Measurements from ENCODE around the gene NPPA. TPM values are rescaled to one million over a fixed set of nuclear protein-coding genes. Genes with fewer than 3 reads are reported as not detected.

NPPA gene
- total RNA-seq, 1 experiment from 2014 or later: not detected

GRCh38 chr1:11875094-11875493, 27.5 kb upstream of the NPPA start:
- no peak overlapping the region for H2AK5ac ChIP-seq (ENCODE audit: insufficient read length, low read length)
- H2BK5ac ChIP-seq (ENCODE audit: insufficient read length, low read length): no peak overlapping the region
- Mint-ChIP-seq H3K27ac (no peak overlapping the region), H3K36me3 (ENCODE audit: insufficient read depth in 1 of 3, low read depth in 3 of 3) (no peaks in the 10 kb centered on the region; a peak in 1 of 7 replicates), H3K27me3 (ENCODE audit: low read depth) (no peaks in the 10 kb centered on the region; the same call in none of the 2 replicates), H3K4me3 (no peak overlapping the region), H3K4me1 (no peaks in the 10 kb centered on the region), H3K9me3 (no peaks in the 10 kb centered on the region)
- H3K79me2 ChIP-seq (ENCODE audit: insufficient read depth, low read length): no peaks in the 10 kb centered on the region
- no peak overlapping the region for H3K9ac ChIP-seq (ENCODE audit: extremely low read depth, insufficient read length, low read length)
- no peaks in the 10 kb centered on the region for H3K79me1 ChIP-seq (ENCODE audit: insufficient read depth, low read depth, low read length, poor library complexity, severe bottlenecking)
- no peaks in the 10 kb centered on the region for H3K4me1 ChIP-seq (ENCODE audit: insufficient read depth, low read length)
- no peak for DNase-seq
- H3K4me2 ChIP-seq (ENCODE audit: insufficient read depth, insufficient read length, low read length): no peak overlapping the region
- TF ChIP-seq, protein P1, sequence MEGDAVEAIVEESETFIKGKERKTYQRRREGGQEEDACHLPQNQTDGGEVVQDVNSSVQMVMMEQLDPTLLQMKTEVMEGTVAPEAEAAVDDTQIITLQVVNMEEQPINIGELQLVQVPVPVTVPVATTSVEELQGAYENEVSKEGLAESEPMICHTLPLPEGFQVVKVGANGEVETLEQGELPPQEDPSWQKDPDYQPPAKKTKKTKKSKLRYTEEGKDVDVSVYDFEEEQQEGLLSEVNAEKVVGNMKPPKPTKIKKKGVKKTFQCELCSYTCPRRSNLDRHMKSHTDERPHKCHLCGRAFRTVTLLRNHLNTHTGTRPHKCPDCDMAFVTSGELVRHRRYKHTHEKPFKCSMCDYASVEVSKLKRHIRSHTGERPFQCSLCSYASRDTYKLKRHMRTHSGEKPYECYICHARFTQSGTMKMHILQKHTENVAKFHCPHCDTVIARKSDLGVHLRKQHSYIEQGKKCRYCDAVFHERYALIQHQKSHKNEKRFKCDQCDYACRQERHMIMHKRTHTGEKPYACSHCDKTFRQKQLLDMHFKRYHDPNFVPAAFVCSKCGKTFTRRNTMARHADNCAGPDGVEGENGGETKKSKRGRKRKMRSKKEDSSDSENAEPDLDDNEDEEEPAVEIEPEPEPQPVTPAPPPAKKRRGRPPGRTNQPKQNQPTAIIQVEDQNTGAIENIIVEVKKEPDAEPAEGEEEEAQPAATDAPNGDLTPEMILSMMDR (conservative IDR thresholded peaks at IDR 0.05): peak; percentile 55
- no peak overlapping the region for H4K5ac ChIP-seq (ENCODE audit: insufficient read length, low read depth, low read length)
- H3K9me3 ChIP-seq (ENCODE audit: control insufficient read depth, low read depth, low read length): no peaks in the 10 kb centered on the region
- no peaks in the 10 kb centered on the region for H3K27me3 ChIP-seq (ENCODE audit: insufficient read depth, low read length)
- H3K27ac ChIP-seq (ENCODE audit: insufficient read length, low read depth, low read length): no peak overlapping the region
- no peak overlapping the region for H2BK12ac ChIP-seq (ENCODE audit: insufficient read length, low read depth, low read length)
- H4K8ac ChIP-seq (replicated peaks; ENCODE audit: insufficient read length, low read depth, low read length): no peak overlapping the region
- no peak overlapping the region for H2BK120ac ChIP-seq (ENCODE audit: low read depth, low read length, poor library complexity, severe bottlenecking)
- no peak overlapping the region for H3T11ph ChIP-seq (ENCODE audit: low read length)
- no peak overlapping the region for H2AFZ ChIP-seq (ENCODE audit: low read length)
- H3K23me2 ChIP-seq (ENCODE audit: insufficient read length, low read depth, low read length, poor library complexity, severe bottlenecking): no peaks in the 10 kb centered on the region
- no peak overlapping the region for H4K91ac ChIP-seq (ENCODE audit: insufficient read length, low read depth, low read length)
- H3K14ac ChIP-seq (ENCODE audit: insufficient read depth, low read length): no peak overlapping the region
- no peak overlapping the region for H3K56ac ChIP-seq (ENCODE audit: insufficient read length, low read depth, low read length)
- H2BK15ac ChIP-seq (ENCODE audit: low read depth, low read length): no peak overlapping the region
- H3K23ac ChIP-seq (ENCODE audit: insufficient read length, low read depth, low read length): no peak overlapping the region
- no CpG with 5 or more reads among the region's 10 CpGs for WGBS (ENCODE audit: extremely low coverage, insufficient read length, low lambda C conversion rate)
- no peak overlapping the region for H3K4ac ChIP-seq (ENCODE audit: low read depth, low read length)
- H3K18ac ChIP-seq (ENCODE audit: insufficient read length, low read depth, low read length): no peak overlapping the region
- H4K20me1 ChIP-seq (ENCODE audit: control insufficient read depth, insufficient read depth, insufficient read length): no peaks in the 10 kb centered on the region
- H2BK20ac ChIP-seq (ENCODE audit: low read depth, low read length, poor library complexity, severe bottlenecking): no peak overlapping the region

Measured in H9 (cell line).